Head of caudate nucleus (tissue), 42 donors: ENCODE results near the gene NTM.

Experiments used
- DNase-seq, 42 donors: peaks; one replicate each; pipeline versions ENCODE4 v3.0.0 to v3.0.0-alpha.2; 2020 to 2021; ENCODE audit warnings: mixed read lengths in 7 of 42
- intact Hi-C: fragments of 100-400 bp; cut with DNase I; formaldehyde crosslinking; loops from one replicate; pipeline ENCODE4 v1.15.0; 2022

Gene NTM

GRCh38 chr11:132112846-132113245 is 742.4 kb downstream of the NTM start:
- no peak for DNase-seq
- intact Hi-C loops = no loop called here

GRCh38 chr11:132114185-132114584 is 743.8 kb downstream of the NTM start:
- intact Hi-C loops = no loop called here
- peak in 37 of 42 donors; percentile 26 to 86 (median 52) for DNase-seq

DNA sequence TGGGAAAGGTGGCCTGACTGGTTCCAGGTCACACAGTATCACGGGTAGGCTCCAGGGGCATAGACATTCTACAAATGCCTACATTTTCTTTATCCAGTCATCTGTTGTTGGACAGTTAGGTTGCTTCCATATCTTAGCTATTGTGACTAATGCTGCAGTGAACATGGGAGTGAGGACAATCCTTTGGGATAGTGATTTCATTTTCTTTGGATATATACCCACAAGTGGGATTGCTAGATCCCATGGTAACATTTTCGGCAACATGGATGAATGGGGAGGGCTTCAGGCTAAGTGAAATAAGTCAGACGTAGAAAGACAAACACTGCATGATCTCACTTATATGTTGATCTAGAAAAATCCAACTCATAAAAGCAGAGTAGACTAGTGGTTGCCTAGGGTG is 744.3 kb downstream of the NTM start:
- intact Hi-C loops = no loop called here
- no peak for DNase-seq

DNA sequence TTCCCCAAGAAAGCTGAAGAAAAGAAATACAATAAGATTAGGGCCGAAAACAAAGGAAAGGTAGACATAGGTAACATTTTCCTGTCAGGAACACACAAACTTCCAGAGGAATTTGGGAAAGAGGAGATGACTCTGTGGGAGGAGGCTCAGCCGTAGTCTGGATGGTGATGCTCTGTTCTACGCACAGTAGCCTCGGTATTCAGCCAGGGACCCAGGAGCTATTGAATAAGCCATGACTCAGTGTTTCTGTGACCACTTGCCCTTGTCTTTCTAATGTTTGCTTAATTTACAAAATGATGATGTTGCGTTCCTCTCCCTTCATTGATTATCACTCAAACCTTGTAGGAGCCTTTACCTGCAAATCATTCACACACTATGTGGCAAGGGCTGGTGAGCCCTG is 745.0 kb downstream of the NTM start:
- intact Hi-C loops = no loop called here
- DNase-seq = no peak

DNA sequence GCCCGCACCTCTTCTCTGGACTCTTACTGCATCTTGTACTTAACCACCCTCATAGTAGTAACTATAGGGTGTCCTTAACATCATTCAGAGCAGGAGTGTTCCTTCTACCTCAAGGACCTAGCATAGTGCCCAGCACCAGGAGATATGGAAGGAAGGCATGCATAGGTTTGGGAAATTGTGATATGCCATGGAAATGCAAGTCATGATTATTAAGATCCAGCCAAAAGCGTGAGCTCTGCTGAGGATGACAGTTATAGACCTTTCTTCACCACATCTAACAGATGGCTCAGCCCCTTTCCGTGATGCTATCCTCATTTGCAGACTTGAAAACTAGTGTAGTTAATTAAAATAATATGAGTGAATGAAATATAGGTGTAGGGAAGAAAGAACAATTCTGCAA is 746.1 kb downstream of the NTM start:
- DNase-seq = no peak
- intact Hi-C loops = no loop called here

DNA sequence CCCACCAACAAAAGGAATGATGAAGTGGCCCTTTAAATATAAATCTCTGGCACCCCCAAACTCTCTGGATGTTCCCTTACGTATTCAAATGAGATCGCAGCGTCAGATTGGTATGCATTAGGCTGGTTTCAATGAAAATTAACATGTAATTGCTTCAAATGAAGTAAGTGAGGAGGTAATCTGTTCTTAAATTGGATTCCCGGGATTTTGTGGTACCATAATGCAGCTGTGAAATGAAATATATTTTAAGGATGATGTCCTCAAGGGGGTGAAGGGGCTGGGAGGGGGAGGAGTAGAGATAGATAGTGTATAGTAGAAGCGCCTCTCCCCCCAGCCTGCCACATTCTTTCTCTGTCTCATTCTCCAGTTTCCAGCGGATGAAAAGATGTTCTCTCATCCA is 748.2 kb downstream of the NTM start:
- intact Hi-C loops = no loop called here
- DNase-seq = no peak

- DNase-seq = no peak
- intact Hi-C loops = no loop called here
Measured at GRCh38 chr11:132119573-132119972, 749.2 kb downstream of the NTM start.

- no peak for DNase-seq
- intact Hi-C loops = no loop called here
Measured at GRCh38 chr11:132122735-132123134, 752.3 kb downstream of the NTM start.

DNA sequence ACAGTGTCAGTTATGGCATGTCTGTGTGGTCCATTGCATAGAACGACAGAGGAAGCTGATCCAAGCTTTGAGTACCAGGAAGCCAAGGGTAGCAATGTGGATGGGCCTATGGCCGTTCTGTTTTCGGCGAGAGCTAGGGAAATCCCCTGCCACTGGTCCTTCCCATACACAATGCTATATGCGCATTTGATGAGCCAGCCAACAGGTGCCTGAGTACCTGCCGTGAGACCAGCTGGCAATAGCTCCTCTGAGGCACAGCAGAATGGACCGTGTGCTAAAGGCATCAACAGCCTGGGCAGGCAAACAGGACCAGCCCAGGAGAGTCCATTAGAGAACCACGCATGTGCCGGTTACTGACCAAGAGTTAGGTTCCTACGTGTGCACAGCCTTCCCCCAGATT is 753.0 kb downstream of the NTM start:
- DNase-seq = no peak
- intact Hi-C loops = no loop called here

GRCh38 chr11:132123854-132124835 is 753.7 kb downstream of the NTM start:
- intact Hi-C loops = no loop called here
- no peak for DNase-seq

DNA sequence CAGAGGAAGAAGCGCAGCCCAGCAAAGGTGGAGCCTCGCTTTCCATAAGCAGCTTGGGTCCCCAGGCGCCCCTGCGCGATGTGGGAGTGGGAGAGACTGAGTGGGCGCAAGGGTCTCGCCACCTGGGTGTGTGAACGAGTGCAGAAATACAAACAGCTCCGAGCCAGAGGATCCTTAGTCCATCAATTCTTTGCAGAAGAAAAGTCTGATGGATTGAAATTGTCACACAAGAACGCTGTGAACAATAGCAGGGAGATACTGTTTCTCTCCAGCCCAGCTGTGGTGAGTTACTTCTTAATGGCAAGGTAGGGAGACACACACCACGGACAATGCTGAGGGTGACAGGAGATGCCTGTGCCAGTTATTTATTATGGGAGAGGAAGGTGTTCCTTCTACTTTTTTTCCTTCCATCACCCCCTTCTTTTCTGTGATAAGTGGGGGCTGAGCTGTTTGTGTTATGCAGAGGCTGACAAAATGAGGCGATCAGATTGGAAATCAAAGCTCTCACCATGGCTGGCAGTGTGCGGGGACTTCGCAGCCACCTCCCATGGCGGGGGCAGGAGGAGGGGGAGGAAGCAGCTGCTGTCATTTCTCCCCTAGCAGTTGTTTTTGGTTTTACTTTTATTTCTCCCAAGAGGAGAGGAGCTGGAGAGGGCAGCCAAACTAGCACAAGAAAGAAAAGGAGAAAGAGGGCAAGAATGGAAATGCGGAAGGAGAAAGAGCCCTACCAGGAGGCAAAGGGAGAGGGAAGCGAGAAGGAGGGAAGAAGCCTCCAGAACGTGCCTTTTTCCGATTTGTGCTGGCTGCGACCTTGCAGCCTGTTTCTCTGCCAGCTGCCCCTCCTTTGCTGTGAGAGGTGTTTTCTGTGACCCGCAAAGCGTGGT is 755.8 kb downstream of the NTM start:
- intact Hi-C loops = loop anchor here (5.0 kb wide), 1 partner anchor 214 kb away; no protein-coding TSS in a partner anchor
- peak in 40 of 42 donors; percentile 37 to 84 (median 60) for DNase-seq

- DNase-seq = peak; percentile 33 to 93 (median 74)
- intact Hi-C loops = loop anchor here (5.0 kb wide), 1 partner anchor 215 kb away; no protein-coding TSS in a partner anchor
Measured at GRCh38 chr11:132126973-132127899, 756.8 kb downstream of the NTM start.

GRCh38 chr11:132127900-132128288 is 757.5 kb downstream of the NTM start:
- intact Hi-C loops = loop anchor here (5.0 kb wide), 1 partner anchor 216 kb away; no protein-coding TSS in a partner anchor
- no peak for DNase-seq

GRCh38 chr11:132131047-132131446 is 760.6 kb downstream of the NTM start:
- DNase-seq = no peak

DNA sequence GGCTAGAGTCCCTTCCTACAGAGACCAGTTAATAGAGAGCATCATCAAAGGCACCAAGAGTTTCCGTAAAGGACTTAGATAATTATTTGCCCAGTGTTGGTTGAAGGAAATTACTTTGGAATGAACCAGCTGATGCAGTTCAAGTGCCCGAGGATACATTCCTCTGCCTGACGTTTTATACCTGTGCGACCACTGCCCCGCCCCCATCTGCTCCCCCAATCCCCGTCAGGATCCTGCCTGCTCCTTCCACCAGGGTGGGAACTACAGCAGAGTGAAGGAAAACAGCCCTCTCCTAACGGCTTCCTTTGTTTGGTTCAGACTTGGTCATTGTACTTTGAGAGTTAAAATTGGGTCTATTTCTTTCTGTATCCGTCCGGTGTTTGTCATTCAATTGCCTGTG is 761.5 kb downstream of the NTM start:
- intact Hi-C loops = no loop called here
- DNase-seq = no peak

More at GRCh38 chr11:132131047-132131446, 760.6 kb downstream of the NTM start:
- intact Hi-C loops = no loop called here

GRCh38 chr11:132134322-132134721 is 763.9 kb downstream of the NTM start:
- DNase-seq = no peak
- intact Hi-C loops = no loop called here

GRCh38 chr11:132137289-132137980 is 767.0 kb downstream of the NTM start:
- intact Hi-C loops = no loop called here
- DNase-seq = no peak

DNA sequence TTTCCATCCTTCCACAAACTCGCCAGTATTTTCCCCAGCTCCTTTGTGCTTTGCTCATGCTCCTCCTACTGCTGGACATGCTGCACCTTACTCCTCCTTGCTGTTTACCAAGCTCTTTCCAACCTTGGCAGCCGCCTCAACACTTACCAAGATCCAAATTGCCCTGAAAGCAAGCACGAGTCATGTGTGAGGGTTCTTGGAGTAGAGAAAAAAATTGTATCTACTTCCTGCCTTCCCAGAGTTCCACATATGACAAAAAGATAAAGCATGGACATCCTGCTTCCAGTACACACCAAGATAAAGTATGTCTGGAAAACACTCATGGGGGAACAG is 767.5 kb downstream of the NTM start:
- intact Hi-C loops = no loop called here
- peak in 1 of 42 donors; percentile 16 for DNase-seq
